Measurements from ENCODE around the gene PTPN14.

Gene PTPN14

GRCh38 chr1:214326406-214326805 lies 225.0 kb downstream of the PTPN14 start:
- no peak for DNase-seq

DNA sequence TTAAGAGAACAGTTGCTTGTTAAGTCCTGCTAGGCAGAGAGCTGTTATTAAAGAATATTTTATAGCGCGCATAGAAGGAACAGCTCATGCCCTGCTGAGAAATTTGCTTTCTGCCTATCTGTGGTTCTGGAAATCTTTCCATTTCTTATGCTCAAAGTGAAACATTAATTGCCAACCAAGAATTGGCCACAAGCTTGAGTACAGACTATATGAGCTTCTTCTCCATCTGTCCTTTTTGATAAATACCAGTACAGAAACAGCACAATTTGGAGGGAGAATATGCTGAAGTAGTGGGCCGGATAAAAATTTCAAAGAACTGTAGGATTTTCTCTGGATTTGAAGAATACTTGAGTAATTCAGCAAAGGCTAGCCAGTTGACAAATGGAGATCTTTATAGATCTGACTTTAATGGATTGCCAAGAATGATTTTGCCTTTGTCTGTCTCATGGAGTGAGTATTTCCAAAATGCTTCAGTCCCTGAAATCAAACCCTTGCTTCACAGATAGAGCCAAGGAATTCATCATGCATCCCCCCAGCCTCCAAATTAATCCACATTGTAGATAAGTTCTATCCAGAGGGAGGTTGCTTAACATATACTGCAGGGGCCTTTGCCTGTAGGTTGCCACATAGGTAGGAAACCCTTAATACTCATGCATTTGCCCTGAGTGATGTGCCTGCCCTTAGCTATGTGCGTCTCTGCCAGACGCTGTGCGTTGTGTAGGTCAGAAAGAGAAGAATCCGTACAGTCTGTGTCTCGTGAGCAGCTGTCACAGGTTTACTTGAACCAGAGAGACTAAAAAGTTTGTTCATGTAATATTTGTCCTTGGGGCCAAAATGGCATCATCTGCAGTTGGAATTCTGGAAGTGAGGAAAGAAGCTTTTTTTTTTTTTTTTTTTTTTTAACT lies 226.3 kb downstream of the PTPN14 start:
- no peak for DNase-seq

GRCh38 chr1:214321705-214322453 lies 229.5 kb downstream of the PTPN14 start:
- no peak for DNase-seq

GRCh38 chr1:214319938-214320337 lies 231.5 kb downstream of the PTPN14 start:
- DNase-seq = no peak

- DNase-seq = no peak
Observed at GRCh38 chr1:214318956-214319736, 232.3 kb downstream of the PTPN14 start.

GRCh38 chr1:214318356-214318755 lies 233.0 kb downstream of the PTPN14 start:
- DNase-seq = no peak

DNA sequence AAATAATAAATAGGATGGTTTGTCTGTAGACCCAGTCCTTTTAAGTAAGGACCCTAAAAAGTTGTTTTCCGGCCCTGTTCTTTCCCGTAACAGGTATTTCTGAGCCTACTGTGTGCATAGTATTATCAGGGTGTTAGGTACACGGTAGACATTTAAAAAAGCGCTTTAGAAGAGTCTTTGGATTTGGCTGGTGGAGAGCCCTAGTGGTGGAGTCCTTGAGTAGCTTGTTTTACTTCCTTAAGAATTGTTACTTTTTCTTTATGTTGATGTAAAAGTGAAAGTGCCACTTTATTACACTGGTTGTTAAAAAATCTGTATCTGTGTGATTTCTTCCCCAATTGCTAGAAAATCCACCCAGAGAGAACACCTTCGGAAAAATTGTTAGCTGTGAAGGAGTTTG lies 233.7 kb downstream of the PTPN14 start:
- no peak for DNase-seq

GRCh38 chr1:214317300-214317699 lies 234.1 kb downstream of the PTPN14 start:
- DNase-seq = no peak

DNA sequence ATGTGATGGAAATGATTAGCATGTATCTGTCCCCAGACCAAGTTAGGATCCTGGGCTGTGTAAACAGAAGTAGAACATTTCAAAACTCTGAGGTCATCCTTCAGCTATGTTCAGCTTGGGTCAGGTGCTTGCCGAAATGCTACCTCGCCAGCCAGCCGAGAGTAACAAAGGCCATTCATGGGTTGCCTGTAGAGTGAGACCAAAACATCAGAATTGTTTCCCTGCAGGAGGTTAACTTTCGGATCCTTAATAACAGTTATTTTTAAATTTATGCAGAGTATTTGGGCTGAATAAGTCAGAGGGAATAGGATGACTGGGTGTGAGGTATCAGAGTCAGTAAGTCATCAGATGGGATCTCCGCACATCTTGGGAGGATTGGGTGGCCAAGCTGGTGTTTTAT lies 234.8 kb downstream of the PTPN14 start:
- DNase-seq = no peak

GRCh38 chr1:214314178-214314843 lies 237.1 kb downstream of the PTPN14 start:
- DNase-seq = no peak

- DNase-seq = no peak
Observed at GRCh38 chr1:214312530-214313051, 238.8 kb downstream of the PTPN14 start.

DNA sequence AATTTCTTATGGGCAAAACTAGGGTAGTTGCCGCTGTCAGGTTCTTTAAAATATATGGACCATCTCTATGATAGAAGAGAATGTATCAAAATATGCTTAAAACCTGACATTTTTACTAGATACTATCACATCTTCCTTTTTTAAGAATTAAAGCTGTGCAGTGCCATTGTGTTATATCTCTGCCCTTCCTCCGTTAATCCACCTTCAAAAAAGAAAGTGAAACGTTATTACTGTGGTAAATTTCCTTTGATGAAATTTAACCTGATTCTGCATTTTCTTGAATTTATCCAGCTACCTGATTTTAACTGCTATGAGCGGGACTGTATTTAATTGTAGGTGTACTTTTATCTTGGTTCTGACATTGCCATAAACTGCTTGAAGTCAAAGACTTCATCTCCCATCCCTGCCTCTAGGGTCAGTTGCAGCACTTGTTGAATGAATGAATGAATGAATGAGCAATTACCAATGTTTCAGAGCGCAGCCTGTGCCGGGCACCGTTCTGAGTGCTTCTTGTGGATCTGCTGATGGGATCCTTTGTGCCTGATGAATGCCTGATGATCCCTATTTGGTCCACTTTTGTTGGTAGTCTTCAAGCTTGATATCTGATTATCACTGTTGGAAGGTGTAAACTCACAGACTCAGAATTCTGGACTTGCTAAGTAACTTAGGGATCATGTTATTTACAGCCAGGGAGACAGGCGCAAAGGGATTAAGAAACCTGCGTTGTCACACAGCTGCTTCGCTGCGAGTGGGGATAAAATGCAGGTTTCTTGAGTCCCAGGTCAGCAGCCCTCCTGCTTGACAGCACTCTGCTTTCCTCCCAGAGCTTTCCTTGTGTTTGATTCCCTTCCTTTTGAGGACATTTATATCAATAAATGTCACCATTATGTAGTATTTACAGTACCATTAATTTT lies 240.4 kb downstream of the PTPN14 start:
- DNase-seq = no peak

GRCh38 chr1:214310010-214310409 lies 241.4 kb downstream of the PTPN14 start:
- no peak for DNase-seq

DNA sequence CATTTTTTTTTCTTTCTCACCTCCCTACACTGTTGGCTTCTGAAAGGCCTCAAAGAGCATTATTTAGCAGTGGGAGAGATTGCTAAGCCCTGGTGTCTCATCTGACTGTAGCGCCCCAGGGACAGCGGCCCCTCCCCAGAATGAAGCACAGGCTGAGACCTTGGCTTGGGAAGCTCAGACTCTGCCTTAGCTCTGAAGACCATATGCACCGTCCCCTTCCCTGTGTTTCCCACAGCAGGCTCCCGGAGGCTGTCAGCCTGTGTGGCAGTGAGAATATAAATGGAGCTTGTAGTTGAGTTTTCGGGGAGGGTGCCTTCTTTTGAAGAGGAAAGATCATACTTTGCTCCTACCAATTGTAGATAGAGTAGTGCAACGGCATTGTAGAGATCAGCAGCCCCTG lies 245.1 kb downstream of the PTPN14 start:
- DNase-seq = no peak

GRCh38 chr1:214305164-214305751 lies 246.1 kb downstream of the PTPN14 start:
- no peak for DNase-seq

- DNase-seq = no peak
Observed at GRCh38 chr1:214303141-214303930, 248.1 kb downstream of the PTPN14 start.

DNA sequence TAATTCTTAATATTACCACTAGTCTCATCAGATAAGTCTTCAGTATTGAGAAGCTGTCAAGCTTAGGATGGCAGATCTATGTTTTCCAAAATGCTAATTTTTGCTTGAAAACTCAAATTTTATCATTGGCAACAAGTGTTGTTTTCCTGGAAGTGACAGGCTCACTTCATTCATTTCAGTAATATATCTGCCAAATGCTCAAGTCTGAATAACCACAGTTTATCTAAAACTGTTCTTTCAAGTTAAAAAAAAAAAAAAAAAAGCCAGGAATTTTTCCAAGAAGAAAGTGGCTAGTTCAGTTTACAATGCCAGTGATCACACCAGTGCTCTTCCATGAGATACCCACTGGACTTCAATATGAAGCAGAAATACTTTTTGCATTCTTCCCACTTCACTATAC lies 249.9 kb downstream of the PTPN14 start:
- DNase-seq = no peak

DNA sequence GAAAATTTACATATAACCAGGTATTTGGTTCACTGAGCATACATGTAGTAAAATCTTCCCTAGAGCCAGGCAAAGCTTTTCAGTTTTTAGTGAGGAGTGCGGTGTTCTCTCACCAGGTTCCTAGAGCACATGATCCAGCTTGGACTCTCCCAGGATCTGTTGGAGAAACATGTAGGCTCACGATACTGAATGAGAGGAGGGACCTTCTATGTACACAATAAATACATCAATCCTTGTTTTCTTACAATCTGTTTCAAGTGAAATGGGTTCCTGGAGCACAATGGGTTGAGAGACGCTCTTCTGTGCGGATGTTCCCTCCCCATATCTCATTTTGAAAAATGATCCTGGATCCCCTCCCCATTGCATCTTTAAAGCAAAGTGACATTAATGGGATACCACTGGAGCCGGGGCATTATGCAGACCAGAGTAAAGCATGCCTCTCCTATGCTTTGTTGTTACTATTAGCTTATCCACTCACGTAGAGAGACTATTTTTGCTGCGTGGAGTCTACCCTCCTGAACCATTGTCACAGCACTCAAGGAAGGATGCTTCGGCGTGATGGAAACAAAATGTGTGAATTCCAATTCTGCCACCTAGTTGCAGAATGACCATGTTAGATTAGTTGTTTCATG lies 251.1 kb downstream of the PTPN14 start:
- no peak for DNase-seq
